HFFc6 (cell line): Measurements from ENCODE around the gene PLAC9. TPM values are rescaled to one million over a fixed set of nuclear protein-coding genes. Genes with fewer than 3 reads are reported as not detected.
A peak's percentile ranks its signal among the peaks of the same experiment; 100 is the strongest.

ENCODE experiments used
- DNase-seq: peaks from one replicate; pipeline ENCODE4 v3.0.0-alpha.2; 2018
- H3K27ac Mint-ChIP-seq: 2 replicates; pipeline ENCODE4 v1.8.0; 2020; ENCODE audit warnings: mild to moderate bottlenecking, mixed read lengths
- H3K27me3 Mint-ChIP-seq: 2 replicates; pipeline ENCODE4 v1.8.0; 2021; ENCODE audit warnings: mild to moderate bottlenecking, moderate library complexity, mixed read lengths; ENCODE audit not compliant: insufficient read depth
- H3K36me3 Mint-ChIP-seq: 2 replicates; pipeline ENCODE4 v1.8.0; 2021; ENCODE audit warnings: low read depth, mixed read lengths
- H3K4me1 Mint-ChIP-seq: 2 replicates; pipeline ENCODE4 v1.8.0; 2020; ENCODE audit warnings: low read depth, mixed read lengths
- H3K4me3 Mint-ChIP-seq: 2 replicates; pipeline ENCODE4 v1.8.0; 2020; ENCODE audit warnings: mild to moderate bottlenecking, moderate library complexity, mixed read lengths
- H3K9me3 Mint-ChIP-seq: 2 replicates; pipeline ENCODE4 v1.8.0; 2020; ENCODE audit warnings: mild to moderate bottlenecking, mixed read lengths
- total RNA-seq, 6 experiments: library from RNA; stranded (reverse); fragmentation: NEBNext Ultra II Directional; extraction: Animal tissue kit (Norgen Biotek cat#: 25700); gene quantifications; 2 replicates in 1 of 6; 3 replicates in 5 of 6; pipeline ENCODE4 v1.2.3, GENCODE V29; 2021
- TF ChIP-seq, protein P1 (sequence below): fragments of 200-600 bp; sonication (generic); IDR thresholded peaks from 2 replicates; pipeline ENCODE4 v1.5.0; 2021; ENCODE audit warnings: antibody characterized with exemption, mild to moderate bottlenecking

The PLAC9 gene
- total RNA-seq, 6 experiments from 2014 or later = 2.1 to 6.6 (median 6.2) TPM

GRCh38 chr10:80182986-80183385, 50.5 kb downstream of the PLAC9 start:
- no peak for DNase-seq
- no peaks in the 10 kb centered on the region for H3K9me3 Mint-ChIP-seq
- peaks cover 6% of the 10 kb centered on the region; the same call in 1 of the 2 replicates for H3K36me3 Mint-ChIP-seq
- H3K4me1 Mint-ChIP-seq = peaks cover 54% of the 10 kb centered on the region
- no peak overlapping the region for H3K4me3 Mint-ChIP-seq
- TF ChIP-seq, protein P1, sequence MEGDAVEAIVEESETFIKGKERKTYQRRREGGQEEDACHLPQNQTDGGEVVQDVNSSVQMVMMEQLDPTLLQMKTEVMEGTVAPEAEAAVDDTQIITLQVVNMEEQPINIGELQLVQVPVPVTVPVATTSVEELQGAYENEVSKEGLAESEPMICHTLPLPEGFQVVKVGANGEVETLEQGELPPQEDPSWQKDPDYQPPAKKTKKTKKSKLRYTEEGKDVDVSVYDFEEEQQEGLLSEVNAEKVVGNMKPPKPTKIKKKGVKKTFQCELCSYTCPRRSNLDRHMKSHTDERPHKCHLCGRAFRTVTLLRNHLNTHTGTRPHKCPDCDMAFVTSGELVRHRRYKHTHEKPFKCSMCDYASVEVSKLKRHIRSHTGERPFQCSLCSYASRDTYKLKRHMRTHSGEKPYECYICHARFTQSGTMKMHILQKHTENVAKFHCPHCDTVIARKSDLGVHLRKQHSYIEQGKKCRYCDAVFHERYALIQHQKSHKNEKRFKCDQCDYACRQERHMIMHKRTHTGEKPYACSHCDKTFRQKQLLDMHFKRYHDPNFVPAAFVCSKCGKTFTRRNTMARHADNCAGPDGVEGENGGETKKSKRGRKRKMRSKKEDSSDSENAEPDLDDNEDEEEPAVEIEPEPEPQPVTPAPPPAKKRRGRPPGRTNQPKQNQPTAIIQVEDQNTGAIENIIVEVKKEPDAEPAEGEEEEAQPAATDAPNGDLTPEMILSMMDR = no peak
- no peak overlapping the region for H3K27ac Mint-ChIP-seq
- no peaks in the 10 kb centered on the region for H3K27me3 Mint-ChIP-seq

DNA sequence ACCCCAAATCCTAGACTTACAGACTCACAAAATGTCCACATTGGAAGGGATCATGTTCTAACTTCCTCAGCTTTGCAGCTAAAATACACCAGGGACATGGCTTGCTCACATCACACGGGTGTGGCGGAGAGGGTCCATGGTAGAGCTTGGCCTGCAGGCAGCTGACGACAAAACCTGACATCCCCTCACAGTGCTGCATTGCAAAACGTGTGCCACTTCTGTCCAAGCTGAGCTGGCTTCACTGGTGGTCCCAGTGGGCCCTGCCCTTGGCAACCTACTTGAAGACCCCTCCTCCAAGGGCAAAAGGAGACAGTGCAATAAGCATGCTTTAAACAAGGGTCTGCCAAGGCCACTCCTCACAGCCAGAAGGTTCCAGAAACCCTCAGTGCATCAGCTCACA, 50.9 kb downstream of the PLAC9 start:
- Mint-ChIP-seq H3K9me3 (no peaks in the 10 kb centered on the region), H3K27ac (no peak overlapping the region), H3K27me3 (no peaks in the 10 kb centered on the region), H3K4me1 (peaks cover 54% of the 10 kb centered on the region), H3K4me3 (no peak overlapping the region), H3K36me3 (peaks cover 6% of the 10 kb centered on the region; the same call in 1 of the 2 replicates)
- DNase-seq = no peak
- TF ChIP-seq, protein P1 = no peak

- H3K27ac Mint-ChIP-seq = peak overlapping the region; percentile 2; the same call in 1 of the 2 replicates
- H3K27me3 Mint-ChIP-seq = no peaks in the 10 kb centered on the region
- H3K4me1 Mint-ChIP-seq = peaks cover 50% of the 10 kb centered on the region
- no peak overlapping the region for H3K4me3 Mint-ChIP-seq
- TF ChIP-seq, protein P1 = no peak
- peaks cover 2% of the 10 kb centered on the region; the same call in 1 of the 2 replicates for H3K36me3 Mint-ChIP-seq
- H3K9me3 Mint-ChIP-seq = no peaks in the 10 kb centered on the region
- no peak for DNase-seq
Measured at GRCh38 chr10:80184291-80184690, 51.8 kb downstream of the PLAC9 start.

DNA sequence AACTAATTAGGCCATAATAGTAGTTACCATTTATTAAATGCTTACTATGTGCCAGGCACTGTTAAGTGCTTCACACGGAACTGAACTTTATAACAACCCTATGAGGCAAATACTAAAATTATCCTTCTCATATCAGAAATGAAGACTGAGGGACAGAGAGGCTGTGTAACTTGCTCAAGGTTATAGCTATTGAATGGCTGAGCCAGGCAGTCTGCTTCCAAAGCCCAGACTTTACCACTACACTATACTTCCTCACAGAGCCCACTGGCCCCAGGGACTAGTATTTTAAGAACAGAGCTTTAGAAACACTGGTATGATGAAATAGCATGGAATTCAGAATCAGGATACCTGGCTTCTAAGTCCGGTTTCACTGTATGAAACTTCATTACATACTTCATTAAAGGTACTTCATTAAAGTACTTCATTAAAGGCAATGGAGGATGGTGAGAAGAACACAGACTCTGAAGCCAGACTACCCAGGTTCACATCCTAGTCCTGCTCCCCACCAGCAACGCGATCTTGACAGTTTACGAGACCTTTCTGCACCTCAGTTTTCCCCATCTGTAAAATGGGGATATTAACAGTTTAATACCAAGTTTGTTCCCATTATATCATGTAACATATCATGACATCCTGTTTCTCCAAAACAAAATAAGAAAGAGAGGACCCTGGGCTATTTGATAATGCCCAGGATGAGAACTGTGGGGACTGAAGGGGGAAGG, 53.2 kb downstream of the PLAC9 start:
- no peak for DNase-seq
- peaks cover 53% of the 10 kb centered on the region for H3K4me1 Mint-ChIP-seq
- H3K9me3 Mint-ChIP-seq = no peaks in the 10 kb centered on the region
- no peak overlapping the region for H3K4me3 Mint-ChIP-seq
- no peaks in the 10 kb centered on the region; the same call in 1 of the 2 replicates for H3K36me3 Mint-ChIP-seq
- H3K27ac Mint-ChIP-seq = peak overlapping the region; percentile 43; the same call in 1 of the 2 replicates
- TF ChIP-seq, protein P1 = no peak
- H3K27me3 Mint-ChIP-seq = peaks cover 2% of the 10 kb centered on the region; the same call in 1 of the 2 replicates

DNA sequence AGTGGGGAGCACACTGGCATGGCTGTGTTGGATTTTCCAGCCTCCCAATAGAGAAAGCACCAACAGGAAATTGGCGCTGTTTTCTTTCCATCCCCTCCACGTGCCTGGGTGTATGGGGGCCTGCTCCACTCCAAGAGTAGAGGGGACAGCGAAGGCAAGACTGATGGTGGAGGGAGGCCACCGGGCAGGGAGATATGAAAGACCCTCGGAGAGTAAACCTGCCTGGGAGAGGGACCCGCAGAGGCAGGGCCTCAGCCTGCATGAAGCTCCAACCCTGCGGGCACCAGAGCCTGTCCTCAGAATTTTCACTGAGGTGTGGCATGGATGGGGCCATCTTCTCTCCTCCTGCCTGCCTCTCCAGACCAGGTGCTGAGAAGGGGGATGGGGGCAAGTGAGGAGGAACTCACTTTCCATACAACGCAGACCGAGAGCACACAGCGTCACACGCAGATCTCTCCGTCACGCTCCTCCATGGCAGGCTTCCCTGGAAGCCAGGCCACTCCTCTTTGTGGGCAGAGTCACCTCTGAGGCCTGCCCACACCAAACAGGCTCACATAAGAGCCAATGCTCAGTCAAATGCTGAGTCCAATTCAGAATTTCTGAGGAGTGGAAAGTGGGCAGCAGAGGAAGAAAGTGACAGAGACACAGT, 54.0 kb downstream of the PLAC9 start:
- DNase-seq = no peak

More for the DNA sequence above, 54.0 kb downstream of the PLAC9 start:
- no peak overlapping the region for H3K4me3 Mint-ChIP-seq
- H3K36me3 Mint-ChIP-seq = peaks cover 3% of the 10 kb centered on the region; the same call in 1 of the 2 replicates
- no peaks in the 10 kb centered on the region for H3K9me3 Mint-ChIP-seq
- H3K27ac Mint-ChIP-seq = no peak overlapping the region
- peaks cover 57% of the 10 kb centered on the region for H3K4me1 Mint-ChIP-seq
- TF ChIP-seq, protein P1 = no peak
- peaks cover 2% of the 10 kb centered on the region for H3K27me3 Mint-ChIP-seq
